HG02870 (cell line): ENCODE measurements around the gene RPS6KB2.
"Not testable (repeated sequence)": the region's sequence is repeated elsewhere in the genome, so short reads cannot be mapped to it uniquely, and the experiment has no call there.

Experiments
- ATAC-seq: cut with Tn5 transposase; IDR thresholded peaks from one replicate; pipeline ENCODE4 v1.9.1; 2021; ENCODE audit warnings: mild to moderate bottlenecking, moderate library complexity; ENCODE audit not compliant: unreplicated experiment

RPS6KB2 gene

DNA sequence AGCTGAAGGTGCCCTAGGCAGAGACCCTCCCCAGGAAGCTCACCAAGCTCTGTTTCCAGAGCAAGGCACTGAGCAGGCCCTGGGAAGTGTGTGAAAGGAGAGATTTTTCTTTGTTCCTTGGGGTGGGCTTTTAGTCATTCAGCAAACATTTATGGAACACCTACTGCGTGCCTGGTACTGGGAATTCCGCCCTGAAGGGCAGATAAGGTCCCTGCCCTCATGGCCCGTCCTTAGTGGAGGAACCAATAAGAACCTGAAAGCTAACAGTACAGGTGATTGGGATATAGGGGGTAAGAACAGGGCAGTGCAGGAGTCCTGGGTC is 36.9 kb downstream of the RPS6KB2 start:
- no peak for ATAC-seq

DNA sequence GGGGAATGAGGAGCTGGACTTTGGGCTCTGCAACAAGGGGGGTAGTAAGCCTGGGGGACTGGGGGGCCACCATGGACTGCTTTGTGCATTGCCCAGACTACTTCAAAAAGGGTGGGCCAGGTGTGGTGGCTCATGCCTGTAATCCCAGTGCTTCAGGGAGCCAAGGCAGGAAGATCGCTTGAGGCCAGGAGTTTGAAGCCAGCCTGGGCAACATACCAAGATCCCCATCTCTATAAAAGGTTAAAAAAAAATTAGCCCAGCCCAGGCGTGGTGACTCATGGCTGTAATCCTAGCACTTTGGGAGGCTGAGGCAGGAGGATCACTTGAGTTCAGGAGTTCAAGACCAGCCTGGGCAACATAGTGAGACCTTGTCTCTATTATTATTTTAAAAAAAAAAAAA is 37.2 kb downstream of the RPS6KB2 start:
- ATAC-seq = not testable (repeated sequence)

DNA sequence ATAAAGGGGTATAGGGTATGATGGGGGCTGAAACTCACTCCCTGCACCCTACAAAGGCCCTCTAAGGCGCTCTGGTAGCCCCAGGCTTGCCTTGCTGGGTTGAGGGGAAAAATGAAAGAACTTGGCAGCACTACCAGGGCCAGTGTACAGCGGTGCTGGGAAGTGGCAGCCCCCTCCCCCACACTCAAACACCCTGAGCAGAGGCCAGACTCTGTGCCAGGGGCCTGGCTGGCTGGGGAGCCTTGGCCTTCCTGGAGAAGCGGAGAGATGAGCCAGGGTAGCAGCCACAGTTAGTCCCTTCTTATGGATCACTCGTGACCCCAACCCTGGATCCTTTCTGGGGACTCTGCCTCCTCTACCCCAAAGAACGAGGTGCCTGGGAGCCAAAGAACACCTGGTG is 38.1 kb downstream of the RPS6KB2 start:
- ATAC-seq = no peak

DNA sequence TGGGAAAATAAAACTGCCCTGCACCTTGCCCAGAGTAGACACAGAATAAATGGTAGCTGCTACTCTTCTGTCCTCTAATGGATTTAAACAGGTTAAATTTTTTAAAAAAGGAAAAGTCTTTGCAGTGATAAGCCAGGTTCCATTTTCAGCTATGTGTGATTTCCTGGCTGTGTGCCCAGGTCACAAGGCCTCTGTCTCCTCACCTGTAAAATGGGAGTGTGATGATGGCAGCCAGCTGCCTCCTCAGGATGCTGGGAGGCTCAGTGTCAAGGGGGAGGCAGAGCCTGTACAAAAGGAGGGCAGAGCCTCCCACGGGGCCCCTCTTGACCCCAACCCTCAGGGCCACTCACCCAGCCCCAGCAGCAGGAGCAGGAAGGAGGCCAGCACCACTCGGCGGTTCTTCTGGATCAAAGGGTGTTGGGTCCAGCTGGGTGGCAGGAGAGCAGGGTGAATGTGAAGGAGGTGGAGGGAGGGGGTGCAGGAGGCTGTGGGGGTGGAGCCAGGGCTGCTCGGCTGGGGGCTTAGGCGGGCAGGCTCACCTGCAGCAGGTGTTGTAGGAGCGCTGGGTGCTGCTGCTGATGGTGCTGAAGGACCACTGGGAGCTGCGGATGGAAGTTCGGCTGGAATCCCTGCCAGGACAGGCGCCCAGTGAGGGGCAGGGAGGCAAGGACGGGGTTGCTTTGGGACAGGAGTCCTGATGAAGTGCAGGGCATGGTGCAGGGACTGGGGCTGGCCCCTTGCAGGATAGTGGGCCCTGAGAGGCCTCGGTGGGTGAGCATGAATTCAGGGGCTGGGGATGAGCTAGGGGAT is 38.9 kb downstream of the RPS6KB2 start:
- no peak for ATAC-seq

DNA sequence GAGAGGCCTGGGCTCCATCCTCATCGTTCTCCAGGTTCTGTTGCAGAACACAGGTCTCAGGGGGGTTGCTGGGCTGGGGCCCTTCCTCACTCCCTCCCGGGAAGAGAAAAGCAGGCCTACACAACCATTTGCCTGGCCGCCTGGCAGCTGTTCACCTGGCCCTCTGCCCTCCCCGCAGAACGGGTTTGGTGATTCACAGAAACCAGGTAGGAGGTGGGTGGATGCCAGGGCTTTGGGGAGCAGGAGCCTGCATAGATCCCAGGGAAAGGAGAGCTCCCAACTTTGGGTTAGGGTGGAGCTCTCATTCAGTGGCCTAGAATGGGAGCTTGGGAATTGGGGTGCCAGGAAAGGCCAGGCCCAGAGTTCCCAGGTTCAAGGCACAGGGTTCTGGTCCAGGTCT is 39.8 kb downstream of the RPS6KB2 start:
- ATAC-seq = no peak

DNA sequence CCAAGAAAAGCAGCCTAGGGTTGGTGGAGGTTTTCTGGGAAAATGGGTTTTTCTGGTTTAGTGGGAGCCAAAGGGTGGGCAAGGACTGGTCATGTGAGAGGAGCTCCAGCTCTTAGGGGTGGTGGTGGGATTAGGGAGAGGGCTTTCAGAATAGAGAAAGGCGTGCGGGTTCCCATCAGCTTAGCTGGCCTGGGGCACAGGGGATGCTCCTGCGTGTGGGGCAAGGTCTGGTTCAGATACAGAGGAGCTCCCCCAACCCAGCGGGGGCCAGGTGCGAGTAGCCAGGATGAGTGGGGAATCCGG is 40.1 kb downstream of the RPS6KB2 start:
- ATAC-seq = no peak

DNA sequence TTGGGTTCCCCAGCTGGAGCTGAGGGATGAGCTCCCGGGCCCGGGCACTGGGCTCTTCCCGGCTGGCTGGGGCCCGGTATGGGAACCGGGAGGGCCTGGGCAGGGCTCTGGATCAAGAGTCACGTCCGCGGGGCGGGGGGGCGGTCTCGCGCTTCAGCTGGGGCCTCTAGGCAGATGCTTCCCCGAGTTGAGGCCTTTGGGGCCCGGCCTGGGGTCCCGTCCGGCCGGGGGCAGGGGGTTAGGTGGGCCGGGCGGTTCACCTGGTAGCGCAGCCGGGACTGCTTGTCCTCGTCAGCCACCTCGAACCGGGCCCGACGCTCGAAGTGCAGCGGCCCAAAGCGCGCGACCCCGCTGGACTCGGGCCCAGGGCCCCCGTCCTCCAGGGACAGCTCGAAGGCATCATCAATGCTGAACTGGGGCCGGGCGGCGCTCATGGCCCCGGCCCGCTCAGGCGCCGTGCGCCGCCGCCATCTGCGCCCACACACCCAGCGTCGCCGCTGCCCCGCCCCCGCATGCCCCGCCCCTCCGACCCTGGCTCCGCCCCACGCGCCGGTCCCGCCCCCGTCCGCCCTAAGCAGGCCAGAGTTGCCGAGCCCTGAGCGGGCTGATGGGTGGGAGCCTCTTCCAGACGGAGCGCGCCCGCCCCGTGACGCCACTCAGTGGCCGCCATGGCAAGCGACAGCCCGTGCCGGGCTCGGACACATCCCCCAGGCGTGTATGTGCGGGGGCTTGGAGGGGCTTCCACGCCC is 40.6 kb downstream of the RPS6KB2 start, which contains the start of gene TMEM134:
Gene TMEM134, minus strand, starts transcription at position 493 of the 749 bp plus-strand sequence. Its CDS starts 59 bp downstream, at position 434.
- peak; percentile 65 for ATAC-seq

DNA sequence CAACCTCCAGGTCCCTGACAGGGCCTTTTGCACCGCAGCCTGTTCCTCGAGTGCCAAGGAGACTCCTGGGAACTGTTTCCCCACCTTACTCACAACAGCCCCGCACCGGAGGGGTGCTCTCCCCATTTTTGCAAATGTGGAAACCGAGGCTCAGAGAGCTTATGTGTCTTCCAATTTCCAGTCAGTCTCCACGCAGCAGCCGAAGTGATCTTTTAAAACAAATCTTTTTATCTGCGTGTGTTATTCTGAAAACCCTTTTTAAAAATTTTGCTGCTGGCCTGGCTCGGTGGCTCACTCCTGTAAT is 41.2 kb downstream of the RPS6KB2 start:
- ATAC-seq = peak; percentile 2

DNA sequence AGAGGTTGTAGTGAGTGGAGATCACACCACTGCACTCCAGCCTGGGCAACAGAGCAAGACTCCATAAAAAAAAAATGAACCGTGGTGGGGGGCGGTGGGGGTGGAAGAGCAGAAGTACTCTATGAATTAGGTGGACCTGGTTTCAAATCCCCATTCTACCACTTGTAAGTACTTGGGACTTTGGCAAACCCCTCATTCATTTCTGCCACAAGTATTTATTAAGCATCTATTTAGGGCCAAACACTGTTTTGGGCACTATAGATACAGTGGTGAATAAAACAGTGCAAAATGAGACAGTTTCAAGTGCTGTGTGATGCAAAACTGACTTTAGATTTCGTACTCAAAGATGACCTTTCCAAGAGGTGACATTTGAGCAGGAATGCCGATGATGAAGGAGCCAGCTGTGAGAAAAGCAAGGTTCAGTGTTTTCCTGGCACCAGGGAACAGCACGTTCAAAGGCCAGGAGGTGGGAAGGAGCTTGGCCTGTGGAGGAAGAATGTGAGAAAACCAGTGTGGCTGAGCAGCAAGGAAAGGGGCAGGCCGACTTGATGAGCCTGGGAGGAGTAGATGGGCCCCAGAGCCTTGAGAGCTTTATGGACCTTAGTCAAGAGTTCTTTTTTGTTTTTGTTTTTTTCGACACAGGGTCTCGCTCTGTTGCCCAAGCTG is 42.2 kb downstream of the RPS6KB2 start:
- no peak for ATAC-seq

DNA sequence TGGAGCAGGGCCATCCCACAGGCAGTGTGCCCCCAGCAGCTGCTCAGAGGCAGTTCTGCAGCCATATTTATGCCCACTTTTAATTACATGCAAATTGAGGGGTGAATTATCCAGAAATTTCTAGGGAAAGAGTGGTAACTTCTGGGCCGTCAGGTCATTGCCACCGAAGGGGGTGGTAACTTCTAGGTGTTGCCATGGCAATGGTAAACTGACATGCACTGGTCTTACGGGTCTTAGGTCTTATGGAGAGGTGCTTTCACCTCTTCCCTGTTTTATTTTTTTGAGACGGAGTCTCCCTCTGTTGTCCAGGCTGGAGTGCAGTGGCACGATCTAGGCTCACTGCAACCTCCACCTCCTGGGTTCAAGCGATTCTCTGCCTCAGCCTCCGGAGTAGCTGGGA is 44.6 kb downstream of the RPS6KB2 start:
- no peak for ATAC-seq

DNA sequence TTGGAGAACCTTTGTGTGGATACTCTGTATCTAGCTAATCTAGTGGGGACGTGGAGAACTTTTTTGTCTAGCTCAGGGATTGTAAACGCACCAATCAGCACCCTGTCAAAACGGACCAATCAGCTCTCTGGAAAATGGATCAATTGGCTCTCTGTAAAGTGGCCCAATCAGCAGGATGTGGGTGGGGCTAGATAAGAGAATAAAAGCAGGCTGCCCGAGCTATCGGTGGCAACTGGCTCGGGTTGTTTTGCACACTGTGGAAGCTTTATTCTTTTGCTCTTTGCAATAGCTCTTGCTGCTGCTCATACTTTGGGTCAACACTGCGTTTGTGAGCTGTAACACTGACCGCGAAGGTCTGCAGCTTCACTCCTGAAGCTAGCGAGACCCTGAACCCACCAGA is 48.4 kb downstream of the RPS6KB2 start:
- not testable (repeated sequence) for ATAC-seq

DNA sequence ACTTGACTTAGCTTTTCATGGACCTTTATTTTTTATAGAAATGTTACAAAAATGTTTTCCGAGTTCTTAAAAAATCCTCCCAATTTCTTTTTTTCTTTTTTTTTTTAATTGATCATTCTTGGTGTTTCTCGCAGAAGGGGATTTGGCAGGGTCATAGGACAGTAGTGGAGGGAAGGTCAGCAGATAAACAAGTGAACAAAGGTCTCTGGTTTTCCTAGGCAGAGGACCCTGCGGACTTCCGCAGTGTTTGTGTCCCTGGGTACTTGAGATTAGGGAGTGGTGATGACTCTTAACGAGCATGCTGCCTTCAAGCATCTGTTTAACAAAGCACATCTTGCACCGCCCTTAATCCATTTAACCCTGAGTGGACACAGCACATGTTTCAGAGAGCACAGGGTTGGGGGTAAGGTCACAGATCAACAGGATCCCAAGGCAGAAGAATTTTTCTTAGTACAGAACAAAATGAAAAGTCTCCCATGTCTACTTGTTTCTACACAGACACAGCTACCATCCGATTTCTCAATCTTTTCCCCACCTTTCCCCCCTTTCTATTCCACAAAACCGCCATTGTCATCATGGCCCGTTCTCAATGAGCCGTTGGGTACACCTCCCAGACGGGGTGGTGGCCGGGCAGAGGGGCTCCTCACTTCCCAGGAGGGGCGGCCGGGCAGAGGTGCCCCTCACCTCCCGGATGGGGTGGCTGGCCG is 49.2 kb downstream of the RPS6KB2 start:
- not testable (repeated sequence) for ATAC-seq

DNA sequence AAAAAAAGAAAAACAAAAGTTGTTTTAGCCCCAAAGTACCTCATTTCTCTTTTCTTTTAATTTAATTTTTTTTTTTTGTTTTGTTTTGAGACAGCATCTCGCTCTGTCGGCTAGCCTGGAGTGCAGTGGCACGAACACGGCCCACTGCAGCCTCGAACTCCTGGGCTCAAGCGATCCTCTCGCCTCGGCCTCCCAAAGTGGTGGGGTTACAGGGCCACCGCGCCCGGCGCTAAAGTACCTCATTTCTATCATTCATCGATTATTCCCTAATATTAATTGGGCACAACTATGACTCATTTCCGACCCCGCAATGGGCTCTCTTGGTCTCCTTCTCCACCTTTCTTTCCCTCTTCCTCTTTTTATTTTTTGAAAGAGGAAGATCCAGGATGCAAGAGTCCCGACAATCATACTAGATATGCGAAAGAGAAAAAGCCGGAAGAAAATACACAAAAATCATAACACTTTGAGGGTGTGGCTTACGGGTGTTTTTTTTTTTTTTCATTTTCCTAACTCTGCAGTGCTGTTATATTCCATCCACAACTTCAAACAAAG is 54.1 kb downstream of the RPS6KB2 start:
- no peak for ATAC-seq

DNA sequence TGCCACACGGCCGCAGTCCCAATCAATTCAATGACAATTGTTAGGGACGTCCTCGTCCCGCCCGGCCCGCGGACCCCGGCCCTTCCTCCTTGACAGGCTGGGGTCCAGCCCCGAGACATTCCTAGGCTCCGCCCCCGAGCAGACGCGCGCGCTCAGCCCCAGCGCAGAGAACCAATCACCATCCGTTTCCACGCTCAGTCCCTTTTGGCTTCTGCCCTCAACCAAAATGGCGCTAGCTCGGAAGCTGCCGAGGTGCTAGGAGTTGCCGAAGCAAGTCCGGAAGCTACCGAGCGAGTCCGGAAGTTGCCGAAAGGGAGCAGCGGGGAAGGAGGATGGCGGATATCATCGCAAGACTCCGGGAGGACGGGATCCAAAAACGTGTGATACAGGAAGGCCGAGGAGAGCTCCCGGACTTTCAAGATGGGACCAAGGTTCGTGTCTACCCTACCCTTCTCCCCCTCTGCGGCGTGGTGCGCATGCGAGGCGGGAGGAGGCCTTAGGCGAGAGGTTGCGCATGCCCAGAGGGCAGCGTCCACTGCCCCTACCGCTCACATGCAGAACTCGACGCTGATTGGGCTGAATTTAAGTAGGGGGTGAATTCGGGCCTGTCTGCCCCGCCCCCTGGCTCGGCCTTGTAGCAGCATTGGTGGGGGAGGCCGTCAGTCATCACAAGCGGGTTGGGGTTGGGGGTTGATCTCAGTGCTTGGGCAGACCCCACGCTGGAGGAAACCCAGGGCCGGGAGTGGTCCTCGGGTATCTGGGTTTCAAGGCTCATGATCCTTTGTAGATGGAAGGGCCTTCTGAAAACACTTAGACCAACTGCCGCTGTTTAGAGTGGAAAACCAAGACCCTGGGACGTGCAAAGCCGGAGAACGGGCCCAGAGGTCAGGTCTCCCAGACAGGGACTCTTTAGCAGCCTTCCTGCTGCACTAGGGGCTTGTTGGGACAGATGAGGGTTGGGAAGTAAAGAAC is 54.8 kb downstream of the RPS6KB2 start, which contains the start of gene AIP:
Gene AIP, plus strand, starts transcription at position 200 of the 972 bp plus-strand sequence. Its CDS starts 133 bp downstream, at position 333.
- peak; percentile 54 for ATAC-seq

DNA sequence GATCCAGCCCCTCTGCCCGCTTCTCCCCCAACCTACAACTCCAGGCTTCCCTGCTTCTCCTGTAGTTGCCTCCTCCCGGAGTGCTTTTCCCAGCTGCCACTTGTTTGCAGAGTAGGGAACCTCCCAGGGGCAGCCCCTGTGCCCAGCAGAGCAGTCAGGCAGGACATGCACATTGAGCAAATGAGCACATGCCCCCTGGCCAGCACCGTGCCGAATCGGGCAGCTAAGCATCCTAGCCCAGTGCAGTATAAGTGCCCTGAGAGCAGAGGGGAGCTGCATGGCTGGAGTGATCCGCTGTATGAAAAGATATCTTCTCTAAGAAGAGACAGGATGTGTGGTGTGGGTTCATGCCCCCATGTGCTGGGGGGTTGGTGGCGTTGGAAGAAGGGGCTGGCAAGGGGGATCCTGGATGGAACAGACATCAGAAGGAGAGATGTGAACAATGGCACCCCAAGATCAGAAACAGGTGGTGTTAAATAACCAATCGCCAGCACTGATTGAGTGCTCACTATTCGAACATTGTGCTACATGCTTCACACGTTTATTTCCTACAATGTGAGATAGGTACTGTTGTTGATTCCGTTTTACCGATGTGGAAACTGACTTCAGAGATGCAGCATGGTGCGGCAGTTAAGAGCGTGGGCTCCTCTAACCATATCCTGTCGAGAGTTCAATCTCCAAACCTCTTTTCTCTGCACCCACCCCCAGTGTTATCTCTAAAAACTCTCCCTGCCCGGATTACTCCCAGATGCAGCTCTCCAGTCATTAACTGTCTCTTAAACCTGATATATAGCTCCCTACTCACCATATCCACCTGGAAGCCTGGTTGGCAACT is 55.8 kb downstream of the RPS6KB2 start:
- no peak for ATAC-seq

DNA sequence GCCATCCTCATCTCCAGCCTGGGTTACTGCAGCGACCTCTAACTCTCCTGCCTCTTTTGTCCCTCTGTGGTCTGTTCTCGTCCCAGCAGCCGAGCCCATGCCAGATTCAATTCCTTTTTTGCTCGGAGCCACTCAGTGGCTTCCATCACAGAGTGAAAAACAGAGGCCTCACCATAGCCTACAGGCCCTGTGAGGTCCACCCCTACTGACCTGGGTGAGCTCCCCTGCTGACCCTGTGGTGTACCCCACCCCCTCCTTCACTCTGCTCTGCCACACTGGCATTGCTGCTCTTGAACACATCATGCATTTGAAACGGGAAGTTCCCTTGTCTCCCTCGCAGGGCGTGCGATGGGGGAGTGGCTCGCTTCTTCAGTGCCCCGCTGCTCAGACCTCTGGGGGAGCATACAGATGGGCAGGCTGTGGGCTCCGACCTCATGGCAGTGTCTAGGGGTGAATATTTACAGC is 56.6 kb downstream of the RPS6KB2 start:
- no peak for ATAC-seq
